IgD-negative memory B cell (primary cell): ENCODE data around the gene OR10J4. TPM values are rescaled to one million over a fixed set of nuclear protein-coding genes. Genes with fewer than 3 reads are reported as not detected.

ENCODE experiments used
- H3K27ac Mint-ChIP-seq, 3 donors: one replicate each; pipeline ENCODE4 v1.8.0; 2020 to 2022; ENCODE audit warnings: mild to moderate bottlenecking in 3 of 3, mixed read lengths in 3 of 3, moderate library complexity in 1 of 3
- H3K27me3 Mint-ChIP-seq: one replicate; pipeline ENCODE4 v1.8.0; 2021; ENCODE audit warnings: mixed read lengths
- H3K36me3 Mint-ChIP-seq: one replicate; pipeline ENCODE4 v1.8.0; 2020; ENCODE audit warnings: mild to moderate bottlenecking, mixed read lengths
- H3K4me1 Mint-ChIP-seq, 3 donors: one replicate each; pipeline ENCODE4 v1.8.0; 2020 to 2022; ENCODE audit warnings: mixed read lengths in 3 of 3, mild to moderate bottlenecking in 1 of 3
- H3K4me3 Mint-ChIP-seq, 4 donors: one replicate each; pipeline ENCODE4 v1.8.0; 2020 to 2022; ENCODE audit warnings: mild to moderate bottlenecking in 4 of 4, mixed read lengths in 4 of 4, moderate library complexity in 3 of 4
- H3K9me3 Mint-ChIP-seq, 3 donors: one replicate each; pipeline ENCODE4 v1.8.0; 2020 to 2021; ENCODE audit warnings: mixed read lengths in 3 of 3, mild to moderate bottlenecking in 1 of 3
- polyA plus RNA-seq: library from polyadenylated mRNA; unstranded; fragments of 300-500 nt; fragmentation: Illumina TruSeq; gene quantifications from one replicate; pipeline ENCODE4 v1.2.3, GENCODE V29; 2021

Gene OR10J4
- polyA plus RNA-seq, 1 donor from 2014 or later, result not detected

- H3K4me1 Mint-ChIP-seq, result peaks cover 0 to 2% (median 0%) of the 10 kb centered on the region in 3 donors
- H3K27me3 Mint-ChIP-seq, result peaks cover 1% of the 10 kb centered on the region
- H3K36me3 Mint-ChIP-seq, result no peaks in the 10 kb centered on the region
- H3K4me3 Mint-ChIP-seq, result no peak overlapping the region
- no peak overlapping the region for H3K27ac Mint-ChIP-seq
- H3K9me3 Mint-ChIP-seq, result peaks cover 2 to 14% (median 11%) of the 10 kb centered on the region in 3 donors
Observed at GRCh38 chr1:159459551-159459950, 27.5 kb downstream of the OR10J4 start.

- no peak overlapping the region for H3K4me3 Mint-ChIP-seq
- no peaks in the 10 kb centered on the region for H3K36me3 Mint-ChIP-seq
- H3K4me1 Mint-ChIP-seq, result peaks cover 0 to 2% (median 0%) of the 10 kb centered on the region in 3 donors
- H3K27ac Mint-ChIP-seq, result no peak overlapping the region
- peaks cover 0 to 14% (median 11%) of the 10 kb centered on the region in 3 donors for H3K9me3 Mint-ChIP-seq
- H3K27me3 Mint-ChIP-seq, result peaks cover 6% of the 10 kb centered on the region
Observed at GRCh38 chr1:159465191-159465603, 33.2 kb downstream of the OR10J4 start.

GRCh38 chr1:159468321-159468720 lies 36.3 kb downstream of the OR10J4 start:
- Mint-ChIP-seq H3K36me3 (no peaks in the 10 kb centered on the region), H3K4me3 (no peak overlapping the region), H3K27ac (no peak overlapping the region), H3K9me3 (peaks cover 0 to 3% (median 0%) of the 10 kb centered on the region in 3 donors), H3K27me3 (peaks cover 6% of the 10 kb centered on the region), H3K4me1 (no peaks in the 10 kb centered on the region)

- no peak overlapping the region for H3K4me3 Mint-ChIP-seq
- no peaks in the 10 kb centered on the region for H3K4me1 Mint-ChIP-seq
- peaks cover 6% of the 10 kb centered on the region for H3K27me3 Mint-ChIP-seq
- no peaks in the 10 kb centered on the region for H3K9me3 Mint-ChIP-seq
- H3K27ac Mint-ChIP-seq, result no peak overlapping the region
- H3K36me3 Mint-ChIP-seq, result no peaks in the 10 kb centered on the region
Observed at GRCh38 chr1:159469921-159470533, 38.0 kb downstream of the OR10J4 start.

- peaks cover 6% of the 10 kb centered on the region for H3K27me3 Mint-ChIP-seq
- no peak overlapping the region for H3K4me3 Mint-ChIP-seq
- H3K27ac Mint-ChIP-seq, result no peak overlapping the region
- no peaks in the 10 kb centered on the region for H3K36me3 Mint-ChIP-seq
- no peaks in the 10 kb centered on the region for H3K4me1 Mint-ChIP-seq
- no peaks in the 10 kb centered on the region for H3K9me3 Mint-ChIP-seq
Observed at GRCh38 chr1:159473335-159473734, 41.3 kb downstream of the OR10J4 start.

GRCh38 chr1:159474926-159475325 lies 42.9 kb downstream of the OR10J4 start:
- no peak overlapping the region for H3K27ac Mint-ChIP-seq
- no peaks in the 10 kb centered on the region for H3K36me3 Mint-ChIP-seq
- H3K4me3 Mint-ChIP-seq, result no peak overlapping the region
- H3K4me1 Mint-ChIP-seq, result no peaks in the 10 kb centered on the region
- peaks cover 1% of the 10 kb centered on the region for H3K27me3 Mint-ChIP-seq
- peaks cover 0 to 2% (median 0%) of the 10 kb centered on the region in 3 donors for H3K9me3 Mint-ChIP-seq

Other genes with a start within 250 kb of the OR10J4 start
- not detected for gene ACKR1, start 227.3 kb upstream of the OR10J4 start, polyA plus RNA-seq
- not detected for gene FCER1A, start 129.9 kb upstream of the OR10J4 start, polyA plus RNA-seq
- not detected for gene OR10J1, start 7.5 kb downstream of the OR10J4 start, polyA plus RNA-seq
- not detected for gene OR10J5, start 103.8 kb downstream of the OR10J4 start, polyA plus RNA-seq
- gene APCS, start 155.6 kb downstream of the OR10J4 start, polyA plus RNA-seq, result not detected